ENCODE measurements around the gene SASH1.

GRCh38 chr6:148440016-148440415, 97.4 kb downstream of the SASH1 start:
- no peak for TF ChIP-seq CTCF (IDR thresholded peaks at IDR 0.05; ENCODE audit: poor library complexity, severe bottlenecking)
- TF ChIP-seq SMC3 (conservative IDR thresholded peaks at IDR 0.05; ENCODE audit: poor library complexity): no peak
- no peak for TF ChIP-seq EP300 (conservative IDR thresholded peaks at IDR 0.05; ENCODE audit: poor library complexity, severe bottlenecking)
- no peak for TF ChIP-seq EZH2 (IDR thresholded peaks at IDR 0.05; ENCODE audit: borderline replicate concordance, insufficient read depth, low read length, poor library complexity, severe bottlenecking)
- no peak for TF ChIP-seq POLR2AphosphoS5 (IDR thresholded peaks at IDR 0.05)

All from neural cell (in vitro differentiated cells).